Measurements from ENCODE around the gene OSBPL6.

The OSBPL6 gene

GRCh38 chr2:178208336-178208735 is 14.0 kb downstream of the OSBPL6 start:
- H3K4me3 ChIP-seq: no peak overlapping the region
- in situ Hi-C loops (cut with MboI; ENCODE audit: low sequenced_read_pairs): no loop called here
- peaks cover 20% of the 10 kb centered on the region for H3K4me1 ChIP-seq
- DNase-seq (ENCODE audit: low spot score in 2 of 2): no peak
- H3K36me3 ChIP-seq (replicated peaks): no peaks in the 10 kb centered on the region
- no peaks in the 10 kb centered on the region for H3K27me3 ChIP-seq (ENCODE audit: low read depth)
- H3K9me3 ChIP-seq: no peaks in the 10 kb centered on the region

GRCh38 chr2:178208817-178209216 is 14.5 kb downstream of the OSBPL6 start:
- DNase-seq (ENCODE audit: low spot score in 2 of 2): no peak
- Histone ChIP-seq H3K4me3 (no peak overlapping the region), H3K27me3 (ENCODE audit: low read depth) (no peaks in the 10 kb centered on the region), H3K36me3 (replicated peaks) (no peaks in the 10 kb centered on the region), H3K4me1 (peaks cover 20% of the 10 kb centered on the region), H3K9me3 (no peaks in the 10 kb centered on the region)
- in situ Hi-C loops (cut with MboI; ENCODE audit: low sequenced_read_pairs): no loop called here

GRCh38 chr2:178211460-178211859 is 17.1 kb downstream of the OSBPL6 start:
- no peaks in the 10 kb centered on the region for H3K9me3 ChIP-seq
- peaks cover 24% of the 10 kb centered on the region for H3K4me1 ChIP-seq
- DNase-seq (ENCODE audit: low spot score in 2 of 2): peak in 1 of 2 experiments; percentile 26
- no peaks in the 10 kb centered on the region for H3K36me3 ChIP-seq (replicated peaks)
- no peak overlapping the region for H3K4me3 ChIP-seq
- H3K27me3 ChIP-seq (ENCODE audit: low read depth): no peaks in the 10 kb centered on the region
- in situ Hi-C loops (cut with MboI; ENCODE audit: low sequenced_read_pairs): no loop called here

- Histone ChIP-seq H3K4me1 (peaks cover 24% of the 10 kb centered on the region), H3K4me3 (no peak overlapping the region), H3K27me3 (ENCODE audit: low read depth) (no peaks in the 10 kb centered on the region), H3K9me3 (no peaks in the 10 kb centered on the region), H3K36me3 (replicated peaks) (no peaks in the 10 kb centered on the region)
- peak; percentile 84 to 100 for DNase-seq (ENCODE audit: low spot score in 2 of 2)
- in situ Hi-C loops (cut with MboI; ENCODE audit: low sequenced_read_pairs): no loop called here
Measured at GRCh38 chr2:178211943-178212342, 17.6 kb downstream of the OSBPL6 start.

- H3K27me3 ChIP-seq (ENCODE audit: low read depth): no peaks in the 10 kb centered on the region
- in situ Hi-C loops (cut with MboI; ENCODE audit: low sequenced_read_pairs): no loop called here
- H3K4me3 ChIP-seq: no peak overlapping the region
- DNase-seq (ENCODE audit: low spot score in 2 of 2): no peak
- H3K36me3 ChIP-seq (replicated peaks): no peaks in the 10 kb centered on the region
- peaks cover 26% of the 10 kb centered on the region for H3K4me1 ChIP-seq
- no peaks in the 10 kb centered on the region for H3K9me3 ChIP-seq
Measured at GRCh38 chr2:178213991-178214390, 19.7 kb downstream of the OSBPL6 start.

- no peaks in the 10 kb centered on the region for H3K27me3 ChIP-seq (ENCODE audit: low read depth)
- DNase-seq (ENCODE audit: low spot score in 2 of 2): peak; percentile 73 to 82
- in situ Hi-C loops (cut with MboI; ENCODE audit: low sequenced_read_pairs): no loop called here
- H3K9me3 ChIP-seq: no peaks in the 10 kb centered on the region
- H3K4me1 ChIP-seq: peaks cover 48% of the 10 kb centered on the region
- H3K36me3 ChIP-seq (replicated peaks): no peaks in the 10 kb centered on the region
- H3K4me3 ChIP-seq: no peak overlapping the region
Measured at GRCh38 chr2:178219247-178219646, 24.9 kb downstream of the OSBPL6 start.

- peak; percentile 51 to 52 for DNase-seq (ENCODE audit: low spot score in 2 of 2)
- Histone ChIP-seq H3K9me3 (no peaks in the 10 kb centered on the region), H3K27me3 (ENCODE audit: low read depth) (no peaks in the 10 kb centered on the region), H3K4me1 (peaks cover 59% of the 10 kb centered on the region), H3K36me3 (replicated peaks) (no peaks in the 10 kb centered on the region), H3K4me3 (no peak overlapping the region)
- in situ Hi-C loops (cut with MboI; ENCODE audit: low sequenced_read_pairs): no loop called here
Measured at GRCh38 chr2:178220814-178221213, 26.5 kb downstream of the OSBPL6 start.

GRCh38 chr2:178221556-178221955 is 27.2 kb downstream of the OSBPL6 start:
- Histone ChIP-seq H3K4me3 (no peak overlapping the region), H3K4me1 (peaks cover 61% of the 10 kb centered on the region), H3K27me3 (ENCODE audit: low read depth) (no peaks in the 10 kb centered on the region), H3K9me3 (no peaks in the 10 kb centered on the region), H3K36me3 (replicated peaks) (no peaks in the 10 kb centered on the region)
- no peak for DNase-seq (ENCODE audit: low spot score in 2 of 2)
- in situ Hi-C loops (cut with MboI; ENCODE audit: low sequenced_read_pairs): no loop called here

GRCh38 chr2:178223806-178224205 is 29.5 kb downstream of the OSBPL6 start:
- H3K36me3 ChIP-seq (replicated peaks): no peaks in the 10 kb centered on the region
- H3K4me3 ChIP-seq: no peak overlapping the region
- no peaks in the 10 kb centered on the region for H3K9me3 ChIP-seq
- in situ Hi-C loops (cut with MboI; ENCODE audit: low sequenced_read_pairs): no loop called here
- DNase-seq (ENCODE audit: low spot score in 2 of 2): peak; percentile 74 to 82
- H3K4me1 ChIP-seq: peaks cover 61% of the 10 kb centered on the region
- no peaks in the 10 kb centered on the region for H3K27me3 ChIP-seq (ENCODE audit: low read depth)

- H3K9me3 ChIP-seq: no peaks in the 10 kb centered on the region
- peak; percentile 72 to 95 for DNase-seq (ENCODE audit: low spot score in 2 of 2)
- peaks cover 47% of the 10 kb centered on the region for H3K4me1 ChIP-seq
- no peak overlapping the region for H3K4me3 ChIP-seq
- no peaks in the 10 kb centered on the region for H3K27me3 ChIP-seq (ENCODE audit: low read depth)
- H3K36me3 ChIP-seq (replicated peaks): no peaks in the 10 kb centered on the region
- in situ Hi-C loops (cut with MboI; ENCODE audit: low sequenced_read_pairs): no loop called here
Measured at GRCh38 chr2:178225006-178225805, 30.9 kb downstream of the OSBPL6 start.

GRCh38 chr2:178227187-178227586 is 32.9 kb downstream of the OSBPL6 start:
- Histone ChIP-seq H3K4me3 (no peak overlapping the region), H3K4me1 (peaks cover 32% of the 10 kb centered on the region), H3K27me3 (ENCODE audit: low read depth) (no peaks in the 10 kb centered on the region), H3K9me3 (no peaks in the 10 kb centered on the region), H3K36me3 (replicated peaks) (no peaks in the 10 kb centered on the region)
- DNase-seq (ENCODE audit: low spot score in 2 of 2): no peak
- in situ Hi-C loops (cut with MboI; ENCODE audit: low sequenced_read_pairs): no loop called here

GRCh38 chr2:178229927-178230326 is 35.6 kb downstream of the OSBPL6 start:
- Histone ChIP-seq H3K9me3 (no peaks in the 10 kb centered on the region), H3K4me1 (peaks cover 9% of the 10 kb centered on the region), H3K36me3 (replicated peaks) (no peaks in the 10 kb centered on the region), H3K27me3 (ENCODE audit: low read depth) (no peaks in the 10 kb centered on the region), H3K4me3 (no peak overlapping the region)
- in situ Hi-C loops (cut with MboI; ENCODE audit: low sequenced_read_pairs): no loop called here
- no peak for DNase-seq (ENCODE audit: low spot score in 2 of 2)

- H3K36me3 ChIP-seq (replicated peaks): no peaks in the 10 kb centered on the region
- H3K27me3 ChIP-seq (ENCODE audit: low read depth): no peaks in the 10 kb centered on the region
- H3K4me3 ChIP-seq: no peak overlapping the region
- no peaks in the 10 kb centered on the region for H3K9me3 ChIP-seq
- H3K4me1 ChIP-seq: peaks cover 6% of the 10 kb centered on the region
- DNase-seq (ENCODE audit: low spot score in 2 of 2): no peak
- in situ Hi-C loops (cut with MboI; ENCODE audit: low sequenced_read_pairs): no loop called here
Measured at GRCh38 chr2:178230396-178230795, 36.1 kb downstream of the OSBPL6 start.

GRCh38 chr2:178233428-178233827 is 39.1 kb downstream of the OSBPL6 start:
- no peaks in the 10 kb centered on the region for H3K9me3 ChIP-seq
- H3K27me3 ChIP-seq (ENCODE audit: low read depth): no peaks in the 10 kb centered on the region
- DNase-seq (ENCODE audit: low spot score in 2 of 2): no peak
- in situ Hi-C loops (cut with MboI; ENCODE audit: low sequenced_read_pairs): no loop called here
- H3K4me1 ChIP-seq: no peaks in the 10 kb centered on the region
- H3K4me3 ChIP-seq: no peak overlapping the region
- H3K36me3 ChIP-seq (replicated peaks): no peaks in the 10 kb centered on the region

GRCh38 chr2:178234648-178235047 is 40.3 kb downstream of the OSBPL6 start:
- DNase-seq (ENCODE audit: low spot score in 2 of 2): no peak

More at GRCh38 chr2:178234648-178235047, 40.3 kb downstream of the OSBPL6 start:
- H3K4me3 ChIP-seq: no peak overlapping the region
- no peaks in the 10 kb centered on the region for H3K36me3 ChIP-seq (replicated peaks)
- no peaks in the 10 kb centered on the region for H3K4me1 ChIP-seq
- H3K9me3 ChIP-seq: no peaks in the 10 kb centered on the region
- in situ Hi-C loops (cut with MboI; ENCODE audit: low sequenced_read_pairs): no loop called here
- H3K27me3 ChIP-seq (ENCODE audit: low read depth): no peaks in the 10 kb centered on the region
